Activated T-helper 1 cell treated with anti-CD3 and anti-CD28 coated beads, Interleukin-2, amount 50 U/mL, for 16 hours (primary cell): ENCODE measurements around the gene ZDHHC11.
"Not testable (repeated sequence)": the region's sequence is repeated elsewhere in the genome, so short reads cannot be mapped to it uniquely, and the experiment has no call there.

Source experiments
- DNase-seq, 2 donors: peaks; one replicate each; pipeline ENCODE4 v3.0.0-alpha.2; 2020; ENCODE audit warnings: low read depth in 1 of 2, low spot score in 1 of 2

The ZDHHC11 gene

GRCh38 chr5:860506-861150, 9.8 kb upstream of the ZDHHC11 start:
- no peak for DNase-seq

- no peak for DNase-seq
Observed at GRCh38 chr5:859798-860296, 9.1 kb upstream of the ZDHHC11 start.

- no peak for DNase-seq
Observed at GRCh38 chr5:859391-859790, 8.6 kb upstream of the ZDHHC11 start.

- no peak for DNase-seq
Observed at GRCh38 chr5:858726-859125, 7.9 kb upstream of the ZDHHC11 start.

- DNase-seq, result no peak
Observed at GRCh38 chr5:856531-857425, 6.0 kb upstream of the ZDHHC11 start.

- DNase-seq, result no peak
Observed at GRCh38 chr5:855771-856530, 5.2 kb upstream of the ZDHHC11 start.

- no peak for DNase-seq
Observed at GRCh38 chr5:854966-855743, 4.4 kb upstream of the ZDHHC11 start.

- no peak for DNase-seq
Observed at GRCh38 chr5:854217-854616, 3.4 kb upstream of the ZDHHC11 start.

GRCh38 chr5:853416-854090, 2.8 kb upstream of the ZDHHC11 start:
- DNase-seq, result not testable (repeated sequence)

- DNase-seq, result no peak
Observed at GRCh38 chr5:852431-853401, 1.9 kb upstream of the ZDHHC11 start.

GRCh38 chr5:852018-852417, 1.2 kb upstream of the ZDHHC11 start:
- DNase-seq, result no peak

GRCh38 chr5:851553-851952, 767 bp upstream of the ZDHHC11 start:
- DNase-seq, result no peak

GRCh38 chr5:851076-851475, 290 bp upstream of the ZDHHC11 start:
- DNase-seq, result no peak

GRCh38 chr5:849651-850301, 1.0 kb downstream of the ZDHHC11 start:
- no peak for DNase-seq

- no peak for DNase-seq
Observed at GRCh38 chr5:848671-849111, 2.1 kb downstream of the ZDHHC11 start.

- DNase-seq, result not testable (repeated sequence)
Observed at GRCh38 chr5:847736-848135, 3.0 kb downstream of the ZDHHC11 start.

- not testable (repeated sequence) for DNase-seq
Observed at GRCh38 chr5:847212-847611, 3.6 kb downstream of the ZDHHC11 start.

- not testable (repeated sequence) for DNase-seq
Observed at GRCh38 chr5:846602-847091, 4.1 kb downstream of the ZDHHC11 start.
